PC-3 (cell line): ENCODE results near the gene TMEM235. TPM values are rescaled to one million over a fixed set of nuclear protein-coding genes. Genes with fewer than 3 reads are reported as not detected.

Experiments used
- ATAC-seq: fragments of 200-7000 bp; cut with Tn5 transposase; 2 replicates; pipeline ENCODE4 v1.9.1; 2020; ENCODE audit warnings: mild to moderate bottlenecking, moderate library complexity
- BruUV-seq: library from RNA; stranded (reverse); fragments of 400-500 nt; replicated peaks from 2 replicates; lab custom pipeline; 2021; lab: Mats Ljungman, UMichigan
- CTCF ChIA-PET: fragments of 300-600 bp; sonication (Branson Sonifier 250); formaldehyde crosslinking; loops from one replicate; lab custom pipeline; 2022; ENCODE audit warnings: antibody characterized with exemption; lab: Charles Lee
- POLR2A ChIA-PET: fragments of 300-600 bp; sonication (Branson Sonifier 250); formaldehyde crosslinking; loops from one replicate; lab custom pipeline; 2022; ENCODE audit warnings: antibody characterized with exemption; ENCODE audit not compliant: unreplicated experiment; lab: Charles Lee
- DNase-seq: peaks from one replicate; pipeline ENCODE4 v3.0.0-alpha.2; 2015
- H2AFZ ChIP-seq: fragments of 300-600 bp; sonication (generic); 2 replicates; pipeline ENCODE4 v1.6.0; 2016; ENCODE audit warnings: antibody characterized with exemption, low read length
- H3F3A ChIP-seq: fragments of 300-600 bp; sonication (generic); one replicate; pipeline ENCODE4 v1.6.0; 2017; ENCODE audit warnings: antibody characterized with exemption, low read length, control low read depth, mild to moderate bottlenecking; ENCODE audit not compliant: unreplicated experiment
- H3K27ac ChIP-seq: fragments of 300-600 bp; sonication (generic); 2 replicates; pipeline ENCODE4 v1.5.1; 2016; ENCODE audit warnings: mild to moderate bottlenecking, low read length
- H3K27me3 ChIP-seq: fragments of 300-600 bp; sonication (generic); 2 replicates; pipeline ENCODE4 v1.6.1; 2016; ENCODE audit warnings: low read length, mixed read lengths
- H3K36me3 ChIP-seq: fragments of 300-600 bp; sonication (generic); 2 replicates; pipeline ENCODE4 v1.6.1; 2016; ENCODE audit warnings: low read depth, mixed run types, low read length, mixed read lengths
- H3K4me1 ChIP-seq: fragments of 300-600 bp; sonication (generic); 2 replicates; pipeline ENCODE4 v1.5.1; 2016; ENCODE audit warnings: low read length; ENCODE audit not compliant: insufficient read depth
- H3K4me2 ChIP-seq: fragments of 300-600 bp; sonication (generic); 2 replicates; pipeline ENCODE4 v1.6.0; 2016; ENCODE audit warnings: low read length
- H3K4me3 ChIP-seq: fragments of 300-600 bp; sonication (generic); 2 replicates; pipeline ENCODE4 v1.5.1; 2016; ENCODE audit warnings: mild to moderate bottlenecking, low read length, mixed read lengths
- H3K79me2 ChIP-seq: fragments of 300-600 bp; sonication (generic); 2 replicates; pipeline ENCODE4 v1.6.1; 2017; ENCODE audit warnings: low read length, mixed read lengths
- H3K9ac ChIP-seq: fragments of 300-600 bp; sonication (generic); 2 replicates; pipeline ENCODE4 v1.6.0; 2016; ENCODE audit warnings: mild to moderate bottlenecking, low read length
- H3K9me2 ChIP-seq: fragments of 300-600 bp; sonication (generic); replicated peaks from 2 replicates; pipeline ENCODE4 v1.6.1; 2016; ENCODE audit warnings: mixed run types, low read length, mixed read lengths
- H3K9me3 ChIP-seq: fragments of 300-600 bp; sonication (generic); 2 replicates; pipeline ENCODE4 v1.6.1; 2016; ENCODE audit warnings: low read length, mixed read lengths
- H4K20me1 ChIP-seq: fragments of 300-600 bp; sonication (generic); 2 replicates; pipeline ENCODE4 v1.6.1; 2016; ENCODE audit warnings: low read length, mixed read lengths
- EZH2 ChIP-seq: fragments of 300-600 bp; sonication (generic); IDR thresholded peaks from one replicate; pipeline ENCODE4 v1.6.1; 2017; ENCODE audit warnings: antibody characterized with exemption, mild to moderate bottlenecking, low read length; ENCODE audit not compliant: unreplicated experiment
- EZH2phosphoT487 ChIP-seq: fragments of 300-600 bp; sonication (generic); IDR thresholded peaks from 2 replicates; pipeline ENCODE4 v1.6.1; 2018; ENCODE audit warnings: mild to moderate bottlenecking, antibody characterized with exemption, low read length, borderline replicate concordance
- intact Hi-C: fragments of 100-400 bp; cut with micrococcal nuclease; formaldehyde crosslinking; loops from 2 replicates; pipeline ENCODE4 v1.9.0; 2023
- total RNA-seq: library from RNA; depleted of rRNA; stranded (reverse); fragments of >200 nt; gene quantifications from 2 replicates; pipeline ENCODE4 v1.2.3, GENCODE V29; 2014
- TF ChIP-seq, protein P1 (sequence below): fragments of 300-600 bp; sonication (generic); conservative IDR thresholded peaks from 2 replicates; pipeline ENCODE4 v1.5.1; 2017; ENCODE audit warnings: antibody characterized with exemption, low read depth, mild to moderate bottlenecking, low read length

Gene TMEM235
- total RNA-seq, 1 experiment from 2014 or later = not detected

- Histone ChIP-seq H3K4me1 (peaks cover 6% of the 10 kb centered on the region; the same call in 1 of the 2 replicates), H3K79me2 (no peaks in the 10 kb centered on the region), H3K9me3 (no peaks in the 10 kb centered on the region), H3K27me3 (no peaks in the 10 kb centered on the region), H3F3A (no peaks in the 10 kb centered on the region), H3K36me3 (no peaks in the 10 kb centered on the region), H3K27ac (no peak overlapping the region), H3K4me3 (no peak overlapping the region), H3K4me2 (no peak overlapping the region), H3K9ac (no peak overlapping the region), H2AFZ (no peak overlapping the region), H3K9me2 (no peaks in the 10 kb centered on the region), H4K20me1 (no peaks in the 10 kb centered on the region)
- no TSS peak for BruUV-seq
- ATAC-seq (no peak), DNase-seq (no peak)
- no peak for TF ChIP-seq EZH2
- TF ChIP-seq, protein P1, sequence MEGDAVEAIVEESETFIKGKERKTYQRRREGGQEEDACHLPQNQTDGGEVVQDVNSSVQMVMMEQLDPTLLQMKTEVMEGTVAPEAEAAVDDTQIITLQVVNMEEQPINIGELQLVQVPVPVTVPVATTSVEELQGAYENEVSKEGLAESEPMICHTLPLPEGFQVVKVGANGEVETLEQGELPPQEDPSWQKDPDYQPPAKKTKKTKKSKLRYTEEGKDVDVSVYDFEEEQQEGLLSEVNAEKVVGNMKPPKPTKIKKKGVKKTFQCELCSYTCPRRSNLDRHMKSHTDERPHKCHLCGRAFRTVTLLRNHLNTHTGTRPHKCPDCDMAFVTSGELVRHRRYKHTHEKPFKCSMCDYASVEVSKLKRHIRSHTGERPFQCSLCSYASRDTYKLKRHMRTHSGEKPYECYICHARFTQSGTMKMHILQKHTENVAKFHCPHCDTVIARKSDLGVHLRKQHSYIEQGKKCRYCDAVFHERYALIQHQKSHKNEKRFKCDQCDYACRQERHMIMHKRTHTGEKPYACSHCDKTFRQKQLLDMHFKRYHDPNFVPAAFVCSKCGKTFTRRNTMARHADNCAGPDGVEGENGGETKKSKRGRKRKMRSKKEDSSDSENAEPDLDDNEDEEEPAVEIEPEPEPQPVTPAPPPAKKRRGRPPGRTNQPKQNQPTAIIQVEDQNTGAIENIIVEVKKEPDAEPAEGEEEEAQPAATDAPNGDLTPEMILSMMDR = no peak
- TF ChIP-seq EZH2phosphoT487 = no peak
- ChIA-PET POLR2A (no interaction called here), CTCF (no interaction called here)
- intact Hi-C loops = no loop called here
These were observed 44.9 kb downstream of the TMEM235 start for GRCh38 chr17:78276098-78276887.

DNA sequence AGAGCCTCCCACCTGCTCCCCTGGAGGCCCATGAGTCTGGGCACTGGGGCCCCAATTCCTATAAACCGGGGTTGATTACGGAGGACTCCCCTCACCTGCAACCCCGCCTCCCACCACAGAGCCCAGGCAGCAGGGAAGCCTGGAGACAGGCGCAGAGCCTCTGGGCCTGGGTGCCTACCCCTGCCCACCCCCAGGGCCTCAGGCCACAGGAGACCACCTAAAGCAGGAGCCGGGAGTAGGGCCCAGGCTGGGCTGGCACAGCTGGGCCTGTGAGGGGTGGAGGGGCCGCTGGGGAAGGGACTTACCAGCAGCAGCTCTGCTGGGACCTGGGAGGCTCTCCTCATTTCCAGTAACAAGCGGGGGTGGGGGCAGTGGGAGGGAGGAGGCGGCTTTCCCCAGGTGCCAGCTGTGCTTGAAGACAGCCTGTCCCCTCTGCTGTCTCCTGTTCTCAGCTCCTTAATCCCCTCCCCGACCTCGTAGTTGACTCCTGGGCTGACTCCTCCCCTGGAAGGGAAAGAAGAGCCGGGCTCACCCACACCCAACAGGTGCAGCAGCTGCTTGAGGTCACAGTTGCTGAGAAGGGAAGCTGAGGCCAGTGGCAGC is 46.8 kb downstream of the TMEM235 start:
- no peak for DNase-seq
- ChIA-PET POLR2A (no interaction called here), CTCF (interaction anchor here (0.6 kb wide), 1 partner anchor 19 kb away, joined by 3 read pairs; no protein-coding TSS in a partner anchor)
- H3K79me2 ChIP-seq = no peaks in the 10 kb centered on the region
- no peaks in the 10 kb centered on the region for H3K36me3 ChIP-seq
- no peak overlapping the region for H3K4me3 ChIP-seq
- no peak overlapping the region for H3K9ac ChIP-seq
- no peaks in the 10 kb centered on the region for H3F3A ChIP-seq
- no peaks in the 10 kb centered on the region for H3K27me3 ChIP-seq
- no peaks in the 10 kb centered on the region for H3K9me2 ChIP-seq
- no peak overlapping the region for H3K27ac ChIP-seq
- H3K4me1 ChIP-seq = no peaks in the 10 kb centered on the region
- no peak overlapping the region for H2AFZ ChIP-seq
- TF ChIP-seq, protein P1 = no peak
- TF ChIP-seq EZH2 (no peak), EZH2phosphoT487 (no peak)
- no peak overlapping the region for H3K4me2 ChIP-seq
- BruUV-seq = no TSS peak
- intact Hi-C loops = no loop called here
- H3K9me3 ChIP-seq = no peaks in the 10 kb centered on the region
- no peaks in the 10 kb centered on the region for H4K20me1 ChIP-seq
- no peak for ATAC-seq
